ENCODE measurements around the gene ZNF221. TPM values are rescaled to one million over a fixed set of nuclear protein-coding genes. Genes with fewer than 3 reads are reported as not detected.

Gene ZNF221
- total RNA-seq, 4 donors from 2014 or later, result 2.2 to 6.8 (median 4.0) TPM

- no peak for DNase-seq (ENCODE audit: low spot score)
- TF ChIP-seq CTCF (IDR thresholded peaks at IDR 0.05), result no peak
- ATAC-seq (ENCODE audit: low FRiP score), result no peak
Measured at GRCh38 chr19:43957891-43958290, 6.9 kb downstream of the ZNF221 start.

- ATAC-seq (ENCODE audit: low FRiP score), result no peak
- no peak for DNase-seq (ENCODE audit: low spot score)
- no peak for TF ChIP-seq CTCF (IDR thresholded peaks at IDR 0.05)
Measured at GRCh38 chr19:43960411-43960810, 9.4 kb downstream of the ZNF221 start.

- no peak for ATAC-seq (ENCODE audit: low FRiP score)
- DNase-seq (ENCODE audit: low spot score), result no peak
- no peak for TF ChIP-seq CTCF (IDR thresholded peaks at IDR 0.05)
Measured at GRCh38 chr19:43966079-43966694, 15.2 kb downstream of the ZNF221 start.

- ATAC-seq (ENCODE audit: low FRiP score) (no peak), DNase-seq (ENCODE audit: low spot score) (no peak)
- TF ChIP-seq CTCF (IDR thresholded peaks at IDR 0.05), result no peak
Measured at GRCh38 chr19:43976732-43977131, 25.7 kb downstream of the ZNF221 start.

GRCh38 chr19:43983544-43983911, 32.5 kb downstream of the ZNF221 start:
- ATAC-seq (ENCODE audit: low FRiP score) (no peak), DNase-seq (ENCODE audit: low spot score) (no peak)
- TF ChIP-seq CTCF (IDR thresholded peaks at IDR 0.05), result no peak

GRCh38 chr19:43983912-43984686, 33.1 kb downstream of the ZNF221 start, which contains the start of gene ZNF155:
TSS of gene ZNF155 (plus strand) at chr19:43984188. CDS start at chr19:43988544, 4,356 bp downstream.
- peak; percentile 56 for DNase-seq (ENCODE audit: low spot score)
- TF ChIP-seq CTCF (IDR thresholded peaks at IDR 0.05), result no peak
- ATAC-seq (ENCODE audit: low FRiP score), result peak; percentile 99

- DNase-seq (ENCODE audit: low spot score) (no peak), ATAC-seq (ENCODE audit: low FRiP score) (peak; percentile 30)
- no peak for TF ChIP-seq CTCF (IDR thresholded peaks at IDR 0.05)
Measured at GRCh38 chr19:43984687-43985000, 33.6 kb downstream of the ZNF221 start.

Data from omental fat pad (tissue), 4 donors.